H1 (cell line): ENCODE measurements around the gene VPS37C. TPM values are rescaled to one million over a fixed set of nuclear protein-coding genes. Genes with fewer than 3 reads are reported as not detected.

ENCODE experiments used
- CTCF ChIA-PET: fragments of 300-600 bp; sonication (Branson Sonifier 250); formaldehyde crosslinking; loops from one replicate; lab custom pipeline; 2021; ENCODE audit not compliant: partially characterized antibody; lab: Charles Lee
- POLR2A ChIA-PET: fragments of 300-600 bp; sonication (Branson Sonifier 250); formaldehyde crosslinking; loops from one replicate; lab custom pipeline; 2021; ENCODE audit warnings: inconsistent platforms; ENCODE audit not compliant: partially characterized antibody; lab: Charles Lee
- DNase-seq, 2 experiments: peaks; one replicate each; pipeline versions ENCODE4 v3.0.0 to v3.0.0-alpha.2; 2010 to 2022; ENCODE audit warnings: low spot score in 2 of 2, low read depth in 1 of 2, mixed read lengths in 1 of 2
- FAIRE-seq: peaks from 2 replicates; lab custom pipeline; 2011; peaks lifted over from hg19 to GRCh38; lab: Jason Lieb, UNC
- H2AFZ ChIP-seq: 2 replicates; pipeline ENCODE4 v1.8.1; 2012; ENCODE audit warnings: low read length, inconsistent platforms
- H2AK5ac ChIP-seq: 2 replicates; pipeline ENCODE4 v1.6.1; 2013; ENCODE audit warnings: low read depth, low read length
- H2BK120ac ChIP-seq: replicated peaks from 2 replicates; pipeline ENCODE3; 2013; ENCODE audit warnings: low read depth, low read length, inconsistent platforms
- H2BK12ac ChIP-seq: 2 replicates; pipeline ENCODE4 v1.6.1; 2013; ENCODE audit warnings: low read depth, low read length
- H2BK15ac ChIP-seq: 2 replicates; pipeline ENCODE4 v1.6.1; 2013; ENCODE audit warnings: low read length
- H2BK20ac ChIP-seq: 2 replicates; pipeline ENCODE4 v1.6.1; 2013; ENCODE audit warnings: low read length
- H2BK5ac ChIP-seq: 2 replicates; pipeline ENCODE4 v1.6.1; 2013; ENCODE audit warnings: low read depth, low read length
- H3K14ac ChIP-seq: 2 replicates; pipeline ENCODE4 v1.6.1; 2013; ENCODE audit warnings: inconsistent platforms; ENCODE audit not compliant: insufficient read length
- H3K18ac ChIP-seq: 2 replicates; pipeline ENCODE4 v1.6.1; 2013; ENCODE audit warnings: low read length; ENCODE audit errors: extremely low read depth
- H3K23ac ChIP-seq: 2 replicates; pipeline ENCODE4 v1.6.1; 2013; ENCODE audit warnings: inconsistent platforms; ENCODE audit not compliant: insufficient read length
- H3K23me2 ChIP-seq: 2 replicates; pipeline ENCODE4 v1.6.1; 2013; ENCODE audit warnings: low read depth, low read length
- H3K27ac ChIP-seq: 2 replicates; pipeline ENCODE4 v1.6.1; 2011; ENCODE audit warnings: low read depth, low read length, inconsistent platforms
- H3K27me3 ChIP-seq, 4 experiments: replicated peaks in 1 of 4; 1 replicate in 1 of 4; 2 replicates in 3 of 4; pipeline versions ENCODE4 v1.6.1 to v1.8.1; 2011 to 2013; ENCODE audit warnings: low read length in 3 of 4, mild to moderate bottlenecking in 3 of 4, inconsistent platforms in 2 of 4, mixed read lengths in 2 of 4, moderate library complexity in 1 of 4; ENCODE audit not compliant: control insufficient read depth in 3 of 4, insufficient read depth in 3 of 4; ENCODE audit errors: extremely low read depth in 1 of 4
- H3K36me3 ChIP-seq, 4 experiments: 2 replicates each; pipeline versions ENCODE4 v1.6.1 to v1.8.1; 2011 to 2013; ENCODE audit warnings: mild to moderate bottlenecking in 4 of 4, low read length in 3 of 4, moderate library complexity in 2 of 4, control low read depth in 1 of 4, inconsistent platforms in 1 of 4; ENCODE audit not compliant: insufficient read depth in 4 of 4, control insufficient read depth in 2 of 4
- H3K4ac ChIP-seq: replicated peaks from 2 replicates; pipeline ENCODE3; 2013; ENCODE audit warnings: low read length, low read depth, mixed read lengths, inconsistent platforms; ENCODE audit not compliant: insufficient read length
- H3K4me1 ChIP-seq, 4 experiments: replicated peaks in 1 of 4; 1 replicate in 1 of 4; 2 replicates in 3 of 4; pipeline versions ENCODE4 v1.6.1 to v1.8.1; 2011 to 2013; ENCODE audit warnings: low read length in 3 of 4, inconsistent platforms in 2 of 4, mixed read lengths in 1 of 4; ENCODE audit not compliant: insufficient read depth in 4 of 4, control insufficient read depth in 3 of 4
- H3K4me2 ChIP-seq, 2 experiments: 2 replicates each; pipeline versions ENCODE4 v1.6.1 to v1.8.1; 2011 to 2013; ENCODE audit warnings: low read depth in 2 of 2, low read length in 2 of 2, control low read depth in 1 of 2, inconsistent platforms in 1 of 2, mild to moderate bottlenecking in 1 of 2; ENCODE audit not compliant: insufficient read depth in 1 of 2
- H3K4me3 ChIP-seq, 4 experiments: fragments of 200-600, 300-600 bp in 1 of 4; sonication (generic), shearing (Covaris generic), sonication (Bioruptor Twin) in 1 of 4; 2 replicates each; pipeline versions ENCODE4 v1.5.1 to v1.8.1; 2011 to 2016; ENCODE audit warnings: low read length in 4 of 4, low read depth in 3 of 4, control low read depth in 2 of 4, inconsistent platforms in 2 of 4, mild to moderate bottlenecking in 2 of 4, mixed read lengths in 1 of 4, moderate library complexity in 1 of 4; ENCODE audit not compliant: insufficient read depth in 2 of 4; ENCODE audit errors: extremely low read depth in 1 of 4
- H3K56ac ChIP-seq: replicated peaks from 2 replicates; pipeline ENCODE3; 2013; ENCODE audit warnings: low read depth, mild to moderate bottlenecking, mixed read lengths, low read length, inconsistent platforms; ENCODE audit not compliant: insufficient read length
- H3K79me1 ChIP-seq: 2 replicates; pipeline ENCODE4 v1.6.1; 2013; ENCODE audit warnings: low read depth, low read length, control low read depth
- H3K79me2 ChIP-seq, 2 experiments: 2 replicates each; pipeline versions ENCODE4 v1.6.1 to v1.8.1; 2012 to 2013; ENCODE audit warnings: low read length in 2 of 2, mild to moderate bottlenecking in 2 of 2, inconsistent platforms in 1 of 2; ENCODE audit not compliant: insufficient read depth in 2 of 2, control insufficient read depth in 1 of 2
- H3K9ac ChIP-seq, 4 experiments: replicated peaks in 1 of 4; 1 replicate in 1 of 4; 2 replicates in 3 of 4; pipeline versions ENCODE4 v1.6.1 to v1.8.1; 2011 to 2013; ENCODE audit warnings: low read depth in 3 of 4, low read length in 3 of 4, control low read depth in 2 of 4, mild to moderate bottlenecking in 2 of 4, moderate library complexity in 2 of 4, inconsistent platforms in 1 of 4; ENCODE audit errors: extremely low read depth in 1 of 4
- H3K9me3 ChIP-seq, 2 experiments: 2 replicates each; pipeline versions ENCODE4 v1.6.1 to v1.8.1; 2012 to 2013; ENCODE audit warnings: mild to moderate bottlenecking in 2 of 2, moderate library complexity in 2 of 2, control low read depth in 1 of 2, inconsistent platforms in 1 of 2, low read depth in 1 of 2, low read length in 1 of 2, mixed read lengths in 1 of 2; ENCODE audit not compliant: insufficient read depth in 2 of 2
- H4K20me1 ChIP-seq, 2 experiments: replicated peaks in 1 of 2; 2 replicates each; pipeline versions ENCODE3 to v1.8.1; 2011 to 2013; ENCODE audit warnings: inconsistent platforms in 2 of 2, low read length in 2 of 2, mild to moderate bottlenecking in 1 of 2; ENCODE audit not compliant: insufficient read depth in 2 of 2, control insufficient read depth in 1 of 2
- H4K5ac ChIP-seq: 2 replicates; pipeline ENCODE4 v1.6.1; 2013; ENCODE audit warnings: low read length, low read depth, mixed read lengths, inconsistent platforms; ENCODE audit not compliant: insufficient read length
- H4K8ac ChIP-seq: 2 replicates; pipeline ENCODE4 v1.8.0; 2013; ENCODE audit warnings: mild to moderate bottlenecking, moderate library complexity, low read length, inconsistent platforms; ENCODE audit not compliant: insufficient read depth; ENCODE audit errors: extremely low read depth
- H4K91ac ChIP-seq: replicated peaks from 2 replicates; pipeline ENCODE3; 2013; ENCODE audit warnings: low read length, mixed read lengths, inconsistent platforms; ENCODE audit not compliant: insufficient read length
- BACH1 ChIP-seq: IDR thresholded peaks from 2 replicates; pipeline ENCODE4 v1.6.1; 2012; ENCODE audit warnings: low read length, improper control_type of control experiment
- CEBPB ChIP-seq: IDR thresholded peaks from 2 replicates; pipeline ENCODE4 v1.6.1; 2012; ENCODE audit warnings: low read depth, low read length
- CHD2 ChIP-seq: IDR thresholded peaks from 2 replicates; pipeline ENCODE4 v1.6.1; 2012; ENCODE audit warnings: low read length, improper control_type of control experiment
- HDAC6 ChIP-seq: IDR thresholded peaks from one replicate; pipeline ENCODE4 v1.7.1; 2012; ENCODE audit warnings: low read depth, mild to moderate bottlenecking, inconsistent platforms, low read length, moderate library complexity
- KDM5A ChIP-seq: fragments of 200-600 bp; IDR thresholded peaks from 2 replicates; pipeline ENCODE4 v1.7.1; 2012; ENCODE audit warnings: mild to moderate bottlenecking, low read length, inconsistent platforms, mixed read lengths
- SIX5 ChIP-seq: IDR thresholded peaks from 2 replicates; pipeline ENCODE4 v1.6.1; 2011; ENCODE audit warnings: mild to moderate bottlenecking, low read depth, low read length
- WGBS, 2 experiments: shearing (Covaris generic) in 1 of 2; methylation state at CpG; one replicate each; pipeline versions ENCODE4 v1.1.6 to v1.1.7; 2013 to 2015; ENCODE audit warnings: low lambda C conversion rate in 2 of 2, mixed read lengths in 2 of 2, inconsistent platforms in 1 of 2, low coverage in 1 of 2, missing lambda C conversion rate in 1 of 2; ENCODE audit not compliant: insufficient replicate concordance in 2 of 2, insufficient coverage in 1 of 2, insufficient read length in 1 of 2; ENCODE audit errors: extremely low coverage in 1 of 2, missing lambda C conversion rate in 1 of 2; 5-methylcytosine and 5-hydroxymethylcytosine counted together
- polyA plus RNA-seq, 7 experiments: library from polyadenylated mRNA; depleted of rRNA in 3 of 7; stranded (reverse) in 5 of 7; unstranded in 2 of 7; fragments of >200 nt in 5 of 7; fragments of 200-250 nt in 2 of 7; gene quantifications; 1 replicate in 5 of 7; 2 replicates in 1 of 7; 4 replicates in 1 of 7; pipeline versions ENCODE4 v1.2.1 to v1.2.3, GENCODE V29; 2011 to 2013; ENCODE audit warnings: missing spikeins in 2 of 7, mixed read lengths in 2 of 7
- total RNA-seq: library from RNA; stranded (reverse); fragmentation: NEBNext Ultra II Directional; extraction: Animal tissue kit (Norgen Biotek cat#: 25700); gene quantifications from 2 replicates; pipeline ENCODE4 v1.2.1, GENCODE V29; 2021
- TF ChIP-seq, protein P1 (sequence below): IDR thresholded peaks from 2 replicates; pipeline ENCODE4 v1.6.1; 2012; ENCODE audit warnings: inconsistent platforms

The VPS37C gene
- total and polyA plus RNA-seq, 2 of the 8 experiments (the other 6 are each of a cell fraction or from before 2014, with no cell fraction given) = 12.9 to 21.0 TPM

GRCh38 chr11:61189933-61190332 is 28.7 kb upstream of the VPS37C start:
- Histone ChIP-seq H3K9ac (no peak overlapping the region), H2AFZ (no peak overlapping the region), H4K5ac (no peak overlapping the region), H2BK20ac (no peak overlapping the region), H2BK12ac (no peak overlapping the region), H3K79me2 (no peaks in the 10 kb centered on the region), H4K91ac (no peak overlapping the region), H3K56ac (no peak overlapping the region), H3K4me3 (no peak overlapping the region), H3K27me3 (no peaks in the 10 kb centered on the region), H4K20me1 (no peaks in the 10 kb centered on the region), H3K4me1 (peaks cover 0 to 8% (median 0%) of the 10 kb centered on the region in 4 experiments; a peak in 2 of 7 replicates), H3K23ac (no peak overlapping the region), H3K36me3 (no peaks in the 10 kb centered on the region), H3K23me2 (no peaks in the 10 kb centered on the region), H2BK15ac (no peak overlapping the region), H3K79me1 (no peaks in the 10 kb centered on the region), H3K9me3 (no peaks in the 10 kb centered on the region), H3K27ac (no peak overlapping the region), H3K14ac (no peak overlapping the region), H3K4ac (no peak overlapping the region), H2BK120ac (no peak overlapping the region), H4K8ac (no peak overlapping the region), H3K18ac (no peak overlapping the region), H3K4me2 (no peak overlapping the region), H2AK5ac (no peak overlapping the region), H2BK5ac (no peak overlapping the region)
- DNase-seq = no peak
- ChIA-PET CTCF (interaction anchor here (0.6 to 1.1 kb wide), 2 partner anchors 63 to 64 kb away, joined by 3 to 5 read pairs; no protein-coding TSS in a partner anchor), POLR2A (interaction anchor here (0.6 kb wide), 1 partner anchor 218 kb away, joined by 4 read pairs; no protein-coding TSS in a partner anchor)
- TF ChIP-seq SIX5 = no peak
- TF ChIP-seq HDAC6 = no peak
- TF ChIP-seq CEBPB = no peak
- TF ChIP-seq, protein P1, sequence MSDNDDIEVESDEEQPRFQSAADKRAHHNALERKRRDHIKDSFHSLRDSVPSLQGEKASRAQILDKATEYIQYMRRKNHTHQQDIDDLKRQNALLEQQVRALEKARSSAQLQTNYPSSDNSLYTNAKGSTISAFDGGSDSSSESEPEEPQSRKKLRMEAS = no peak
- no peak for TF ChIP-seq CHD2
- no peak for TF ChIP-seq KDM5A
- no peak for TF ChIP-seq BACH1
- 87% methylated on average over 8 of the region's 8 CpGs; no CpG with 5 or more reads in 1 of the 2 experiments for WGBS, 2 experiments
- FAIRE-seq = no peak
